SH-SY5Y (cell line): ENCODE results near the gene PKIB.

Source experiments
- GATA2 ChIP-seq: IDR thresholded peaks from 2 replicates; pipeline ENCODE4 v1.6.1; 2011; ENCODE audit warnings: mild to moderate bottlenecking, low read depth, low read length
- GATA3 ChIP-seq: IDR thresholded peaks from 2 replicates; pipeline ENCODE4 v1.6.1; 2011; ENCODE audit warnings: low read depth, mild to moderate bottlenecking, low read length, moderate library complexity

DNA sequence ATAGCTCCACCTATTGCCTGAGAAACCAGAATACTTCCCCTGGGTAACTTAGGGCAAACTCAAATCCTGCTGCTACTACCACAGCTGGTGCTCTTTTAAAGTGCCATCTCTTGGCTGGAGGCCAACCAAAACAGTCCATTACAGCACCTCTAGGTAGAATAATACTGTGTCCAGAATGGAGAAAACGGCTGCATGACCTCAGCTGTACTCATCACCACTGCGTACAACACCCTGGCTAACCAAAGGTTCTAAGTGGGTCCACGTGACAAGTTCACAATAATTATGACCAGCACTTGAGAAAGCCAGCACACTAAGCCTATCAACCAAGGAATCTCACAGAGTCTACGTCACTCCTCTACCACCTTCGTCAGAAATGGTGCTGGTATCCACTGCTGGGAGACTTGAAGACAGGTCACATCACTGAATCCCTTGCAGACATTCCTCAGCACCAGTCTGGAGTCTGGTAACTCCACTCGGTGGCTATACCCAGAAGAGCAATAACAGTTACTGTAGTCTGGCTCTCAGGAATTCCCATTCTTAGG, 40.9 kb upstream of the PKIB start:
- TF ChIP-seq GATA3: no peak
- TF ChIP-seq GATA2: no peak
